ENCODE results near the gene CXorf49.

Gene CXorf49

DNA sequence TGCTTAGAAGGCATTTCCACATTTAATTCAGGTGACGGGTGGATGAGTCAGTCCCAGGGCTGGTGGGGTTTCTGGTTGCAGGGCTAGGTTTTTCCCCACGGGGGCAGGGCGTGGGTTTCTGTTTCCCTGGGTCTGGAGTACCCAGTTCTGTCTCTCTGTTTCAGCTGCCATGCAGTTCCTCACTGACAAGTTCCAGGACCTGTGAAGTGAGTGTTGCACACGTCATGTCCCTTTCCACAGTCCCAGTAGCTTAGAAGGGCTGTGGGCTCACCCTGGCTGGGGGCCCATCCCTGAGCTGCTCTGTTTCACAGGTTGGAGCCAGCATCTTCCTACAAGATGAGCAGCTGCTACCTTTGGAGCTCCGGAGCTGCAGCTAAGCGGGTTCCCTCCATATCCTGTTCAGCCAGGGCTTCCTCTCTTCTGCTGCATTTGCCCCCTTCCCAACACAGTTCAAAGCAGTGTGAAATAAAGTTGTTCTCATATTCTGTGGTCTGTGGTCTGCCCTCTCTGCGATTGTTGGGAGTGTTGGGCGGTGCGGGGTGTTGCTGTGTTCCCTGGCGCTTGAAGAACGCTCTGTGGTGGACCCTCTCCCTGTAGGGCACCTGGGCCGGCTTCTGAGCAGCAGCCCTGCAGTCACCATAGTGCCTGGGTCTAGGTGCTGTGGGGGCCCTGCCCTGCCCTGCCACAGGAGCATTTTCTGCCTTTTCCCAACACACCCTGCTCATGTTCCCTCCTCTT is 46.9 kb downstream of the CXorf49 start:
- peak; percentile 4 for DNase-seq

DNA sequence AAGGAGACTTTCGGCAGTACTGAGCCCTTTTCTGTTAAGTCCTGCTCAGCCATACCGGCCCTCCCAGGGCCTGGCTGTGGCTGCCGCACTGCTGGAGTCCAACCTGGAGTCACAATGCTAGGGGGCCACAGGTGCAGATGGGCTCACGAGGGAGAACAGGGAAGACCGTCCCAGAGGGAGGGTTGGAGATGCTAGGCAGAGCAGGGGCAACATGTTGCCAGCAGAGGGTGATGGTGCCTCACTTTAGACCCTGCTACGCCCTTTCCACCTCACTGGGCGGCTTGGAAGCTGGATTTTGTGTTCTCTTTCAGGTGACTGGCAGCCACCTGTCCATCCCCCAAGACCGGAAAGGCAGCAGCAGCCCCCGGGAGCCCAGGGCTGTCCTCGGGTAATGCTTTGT is 48.1 kb downstream of the CXorf49 start:
- DNase-seq: peak; percentile 61

DNA sequence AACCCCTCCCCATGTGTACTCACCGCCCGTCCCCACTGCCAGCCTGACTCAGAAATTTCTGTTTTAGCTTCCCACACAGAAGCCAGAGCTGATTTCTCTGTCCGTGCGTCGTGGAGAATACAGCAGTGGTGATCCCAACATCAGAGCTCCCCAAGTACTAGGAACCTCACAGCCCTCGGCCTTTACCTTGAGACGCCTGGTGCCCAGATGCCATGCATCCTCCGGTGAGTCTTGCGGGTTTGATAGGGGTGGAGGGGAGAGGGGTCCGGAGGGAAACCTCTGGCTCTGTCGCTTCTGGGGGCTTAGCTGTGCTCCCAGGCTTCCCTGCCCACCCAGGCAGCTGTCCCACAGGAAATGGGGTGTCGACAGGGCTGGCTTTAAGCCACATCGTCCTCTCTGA is 48.6 kb downstream of the CXorf49 start:
- DNase-seq: no peak

DNA sequence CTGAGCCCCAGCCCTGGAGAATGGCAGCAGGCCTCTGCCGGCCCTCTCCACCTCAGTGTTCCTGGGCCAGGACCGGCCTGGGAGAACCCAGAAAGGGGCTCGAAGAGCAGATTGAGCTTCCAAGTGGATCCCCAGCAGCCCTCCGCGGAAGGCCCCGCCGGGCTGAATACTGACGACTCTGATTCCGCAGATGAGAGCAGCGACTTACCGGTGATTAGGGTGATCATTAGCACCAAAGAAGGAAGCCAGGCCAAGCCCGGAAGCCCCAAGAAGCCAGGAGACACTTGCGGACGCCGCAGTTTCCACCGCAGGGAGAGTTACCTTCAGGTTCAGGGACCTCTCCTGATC is 49.9 kb downstream of the CXorf49 start:
- no peak for DNase-seq

GRCh38 chrX:71667328-71668247 is 50.5 kb downstream of the CXorf49 start, which contains the start of gene LOC101059915:
Gene LOC101059915 (plus strand): TSS chrX:71667546.
- DNase-seq: no peak

GRCh38 chrX:71666240-71667223 is 51.6 kb downstream of the CXorf49 start:
- DNase-seq: no peak

DNA sequence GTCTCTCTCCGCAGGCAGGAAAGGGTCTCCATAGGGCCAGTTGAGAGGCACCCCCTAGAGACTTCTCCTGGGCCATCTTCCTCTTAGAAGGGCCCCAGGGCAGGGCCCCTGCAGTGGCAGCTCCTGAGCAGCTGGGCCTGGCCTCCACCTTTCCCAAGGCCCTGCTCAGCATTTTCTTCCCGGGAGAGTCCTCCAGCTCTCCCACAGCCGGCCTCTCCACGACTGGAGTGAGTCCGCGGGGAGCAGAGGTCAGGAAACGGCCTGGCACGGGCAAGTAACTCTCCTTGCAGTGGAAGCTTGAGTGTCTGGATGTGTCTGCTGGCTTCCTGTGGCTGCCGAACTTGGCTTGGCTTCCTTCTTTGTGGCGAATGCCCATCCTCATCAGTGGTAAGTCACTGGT is 52.3 kb downstream of the CXorf49 start:
- DNase-seq: no peak

DNA sequence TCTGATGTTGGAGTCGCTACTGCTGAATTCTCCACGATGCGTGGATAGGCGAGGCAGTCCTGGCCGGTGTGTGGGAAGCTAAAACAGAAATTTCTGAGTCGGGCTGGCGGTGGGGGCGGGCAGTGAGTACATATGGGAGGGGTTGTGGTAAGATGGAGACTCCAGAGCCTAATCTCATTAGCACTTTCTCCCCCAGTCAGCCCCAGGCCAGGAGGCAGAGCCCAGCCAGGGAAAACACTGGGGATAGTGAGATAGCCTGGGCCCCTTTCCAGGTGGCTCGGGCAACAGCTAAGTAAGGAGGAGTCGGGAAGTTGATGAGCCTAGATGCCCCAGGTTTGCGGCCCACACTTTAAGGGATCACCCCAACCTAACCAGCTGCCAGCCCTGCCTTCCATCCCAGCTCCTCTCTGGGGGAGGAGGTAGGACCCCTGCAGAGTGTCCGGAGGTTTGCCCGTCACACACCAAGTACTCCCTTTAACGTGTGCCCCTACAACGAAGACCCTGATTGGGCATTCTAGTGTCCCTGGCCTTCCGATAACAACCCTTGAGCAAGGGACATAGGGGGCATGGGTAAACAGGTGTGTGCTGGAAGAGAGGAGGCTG is 53.1 kb downstream of the CXorf49 start:
- DNase-seq: no peak

All from OCI-M1 (cell line).